B cell (primary cell): ENCODE data around the gene PIK3C2G. TPM values are rescaled to one million over a fixed set of nuclear protein-coding genes. Genes with fewer than 3 reads are reported as not detected.

Source experiments
- ATAC-seq: fragments of 200-7000 bp; cut with Tn5 transposase; one replicate; pipeline ENCODE4 v1.10.0; 2021; ENCODE audit warnings: low read depth, mild to moderate bottlenecking, moderate number of reproducible peaks, moderate library complexity
- CTCF ChIA-PET: fragments of 350-600 bp; sonication (Branson Sonifier 250); formaldehyde crosslinking; loops from one replicate; lab custom pipeline; 2021; ENCODE audit warnings: antibody characterized with exemption, inconsistent platforms; lab: Charles Lee
- POLR2A ChIA-PET: fragments of 350-600 bp; sonication (Branson Sonifier 250); formaldehyde crosslinking; loops from one replicate; lab custom pipeline; 2021; ENCODE audit warnings: antibody characterized with exemption; lab: Charles Lee
- DNase-seq: peaks from one replicate; pipeline ENCODE4 v3.0.0; 2013
- H2AFZ ChIP-seq: 2 replicates; pipeline ENCODE4 v1.6.1; 2012; ENCODE audit warnings: mild to moderate bottlenecking, low read depth, low read length; ENCODE audit not compliant: insufficient read depth, poor library complexity, severe bottlenecking
- H3K27ac ChIP-seq, 2 donors: 1 replicate in 1 of 2; 2 replicates in 1 of 2; pipeline ENCODE4 v1.5.1; 2012 to 2013; ENCODE audit warnings: low read length in 2 of 2, mild to moderate bottlenecking in 2 of 2, moderate library complexity in 1 of 2
- H3K27me3 ChIP-seq, 4 experiments: fragments of 200-600 bp in 1 of 4; sonication (generic) in 1 of 4; replicated peaks in 1 of 4; 1 replicate in 2 of 4; 2 replicates in 2 of 4; pipeline versions ENCODE4 v1.6.1 to v1.7.0; 2013 to 2016; ENCODE audit warnings: low read length in 3 of 4, mild to moderate bottlenecking in 2 of 4, mixed read lengths in 1 of 4, moderate library complexity in 1 of 4; ENCODE audit not compliant: insufficient read depth in 4 of 4, control insufficient read depth in 3 of 4; ENCODE audit errors: control extremely low read depth in 1 of 4
- H3K36me3 ChIP-seq, 2 experiments: replicated peaks in 1 of 2; 1 replicate in 1 of 2; 2 replicates in 1 of 2; pipeline versions ENCODE4 v1.6.1 to v1.7.1; 2013; ENCODE audit warnings: low read length in 1 of 2; ENCODE audit not compliant: insufficient read depth in 2 of 2, control insufficient read depth in 1 of 2; ENCODE audit errors: control extremely low read depth in 1 of 2, extremely low read depth in 1 of 2
- H3K4me1 ChIP-seq, 2 donors: fragments of 200-600 bp in 1 of 2; sonication (generic) in 1 of 2; 1 replicate in 1 of 2; 2 replicates in 1 of 2; pipeline versions ENCODE4 v1.5.1 to v1.6.1; 2013 to 2017; ENCODE audit warnings: low read length in 2 of 2; ENCODE audit not compliant: control insufficient read depth in 2 of 2, insufficient read depth in 2 of 2
- H3K4me2 ChIP-seq: replicated peaks from 2 replicates; pipeline ENCODE3; 2012; ENCODE audit warnings: mild to moderate bottlenecking, low read depth, low read length; ENCODE audit not compliant: poor library complexity, severe bottlenecking
- H3K4me3 ChIP-seq, 5 experiments: fragments of 200-600 bp in 1 of 5; sonication (generic) in 1 of 5; 1 replicate in 3 of 5; 2 replicates in 2 of 5; pipeline versions ENCODE4 v1.5.1 to v1.7.0; 2011 to 2016; ENCODE audit warnings: low read length in 4 of 5, mild to moderate bottlenecking in 4 of 5, low read depth in 2 of 5, control low read depth in 1 of 5, moderate library complexity in 1 of 5; ENCODE audit not compliant: insufficient read depth in 1 of 5; ENCODE audit errors: control extremely low read depth in 1 of 5, extremely low read depth in 1 of 5
- H3K79me2 ChIP-seq: fragments of 200-600 bp; sonication (generic); one replicate; pipeline ENCODE4 v1.6.0; 2016; ENCODE audit warnings: low read length; ENCODE audit not compliant: control insufficient read depth, insufficient read depth
- H3K9ac ChIP-seq: fragments of 200-600 bp; sonication (generic); 2 replicates; pipeline ENCODE4 v1.6.1; 2017; ENCODE audit warnings: mild to moderate bottlenecking, low read length, moderate library complexity
- H3K9me3 ChIP-seq, 3 donors: one replicate each; pipeline versions ENCODE4 v1.6.1 to v1.7.1; 2013; ENCODE audit warnings: low read length in 2 of 3; ENCODE audit not compliant: control insufficient read depth in 2 of 3, insufficient read depth in 1 of 3; ENCODE audit errors: control extremely low read depth in 1 of 3
- H4K20me1 ChIP-seq: 2 replicates; pipeline ENCODE4 v1.6.0; 2012; ENCODE audit warnings: mild to moderate bottlenecking, low read length; ENCODE audit not compliant: insufficient read depth, control insufficient read depth, poor library complexity, severe bottlenecking
- H3K27ac Mint-ChIP-seq: one replicate; pipeline ENCODE4 v1.8.0; 2021; ENCODE audit warnings: mixed read lengths
- H3K27me3 Mint-ChIP-seq: one replicate; pipeline ENCODE4 v1.8.0; 2021; ENCODE audit warnings: mixed read lengths
- H3K4me1 Mint-ChIP-seq: one replicate; pipeline ENCODE4 v1.8.0; 2021; ENCODE audit warnings: mixed read lengths
- H3K4me3 Mint-ChIP-seq: one replicate; pipeline ENCODE4 v1.8.0; 2021; ENCODE audit warnings: mixed read lengths
- H3K9me3 Mint-ChIP-seq: one replicate; pipeline ENCODE4 v1.8.0; 2022; ENCODE audit warnings: mixed read lengths; ENCODE audit not compliant: insufficient read depth
- CTCF ChIP-seq: fragments of 200-600 bp; IDR thresholded peaks from one replicate; pipeline ENCODE4 v1.8.0; 2022; ENCODE audit warnings: antibody characterized with exemption, mild to moderate bottlenecking
- EZH2 ChIP-seq: IDR thresholded peaks from 2 replicates; pipeline ENCODE4 v1.6.1; 2012; ENCODE audit warnings: borderline replicate concordance, low read depth, mild to moderate bottlenecking, moderate library complexity, low read length; ENCODE audit not compliant: insufficient read depth, poor library complexity, severe bottlenecking
- WGBS: methylation state at CpG from one replicate; pipeline ENCODE4 v1.1.5; 2013; ENCODE audit warnings: missing lambda C conversion rate; ENCODE audit not compliant: insufficient coverage; 5-methylcytosine and 5-hydroxymethylcytosine counted together
- intact Hi-C: fragments of 100-400 bp; cut with micrococcal nuclease; formaldehyde crosslinking; loops from one replicate; pipeline ENCODE4 v1.10.0; 2022
- polyA plus RNA-seq: library from polyadenylated mRNA; depleted of rRNA; stranded (reverse); fragments of >200 nt; gene quantifications from 2 replicates; pipeline ENCODE4 v1.2.3, GENCODE V29; 2012
- total RNA-seq, 2 donors: library from RNA; stranded (reverse); fragments of 120-200 nt in 1 of 2; gene quantifications; 1 replicate in 1 of 2; 2 replicates in 1 of 2; pipeline versions ENCODE4 v1.2.3 to v1.2.4, GENCODE V29; 2013 to 2022

The PIK3C2G gene
- total and polyA plus RNA-seq, 2 donors (not counting 1 experiment from before 2014, with no cell fraction given): not detected

GRCh38 chr12:18259906-18260682 is 1.2 kb upstream of the PIK3C2G start:
- WGBS: no CpG with 5 or more reads among the region's 1 CpG
- CTCF ChIA-PET: no interaction called here
- intact Hi-C loops: no loop called here

More at GRCh38 chr12:18259906-18260682, 1.2 kb upstream of the PIK3C2G start:
- Histone ChIP-seq H2AFZ (no peak overlapping the region), H3K9ac (no peak overlapping the region), H3K9me3 (no peaks in the 10 kb centered on the region), H3K79me2 (no peaks in the 10 kb centered on the region), H3K4me2 (no peak overlapping the region), H4K20me1 (no peaks in the 10 kb centered on the region), H3K27ac (no peak overlapping the region), H3K4me1 (no peaks in the 10 kb centered on the region), H3K36me3 (no peaks in the 10 kb centered on the region), H3K27me3 (no peaks in the 10 kb centered on the region), H3K4me3 (no peak overlapping the region)
- H3K4me3 Mint-ChIP-seq: no peak overlapping the region
- H3K27me3 Mint-ChIP-seq: no peaks in the 10 kb centered on the region
- H3K4me1 Mint-ChIP-seq: no peaks in the 10 kb centered on the region
- POLR2A ChIA-PET: no interaction called here
- TF ChIP-seq EZH2: no peak
- no peak for TF ChIP-seq CTCF
- no peak overlapping the region for H3K27ac Mint-ChIP-seq
- DNase-seq (no peak), ATAC-seq (no peak)
- no peaks in the 10 kb centered on the region for H3K9me3 Mint-ChIP-seq
